Caco-2 (cell line): ENCODE results near the gene SYCP2L. TPM values are rescaled to one million over a fixed set of nuclear protein-coding genes. Genes with fewer than 3 reads are reported as not detected.

Experiments
- BruUV-seq: library from RNA; stranded (reverse); fragments of 400-500 nt; replicated peaks from 2 replicates; lab custom pipeline; 2021; lab: Mats Ljungman, UMichigan
- CTCF ChIA-PET: fragments of 300-600 bp; sonication (Branson Sonifier 250); formaldehyde crosslinking; loops from one replicate; lab custom pipeline; 2022; ENCODE audit warnings: antibody characterized with exemption; lab: Charles Lee
- POLR2A ChIA-PET: fragments of 300-600 bp; sonication (Branson Sonifier 250); formaldehyde crosslinking; loops from one replicate; lab custom pipeline; 2022; ENCODE audit warnings: antibody characterized with exemption; lab: Charles Lee
- DNase-seq, 2 experiments: peaks; one replicate each; pipeline versions ENCODE4 v3.0.0 to v3.0.0-alpha.2; 2020 to 2022
- H3K27me3 ChIP-seq: replicated peaks from 2 replicates; pipeline ENCODE4 v1.6.0; 2011; ENCODE audit warnings: low read length; ENCODE audit not compliant: control insufficient read depth, insufficient read depth
- H3K36me3 ChIP-seq: 2 replicates; pipeline ENCODE4 v1.5.1; 2011; ENCODE audit warnings: low read length; ENCODE audit not compliant: control insufficient read depth, insufficient read depth
- H3K4me1 ChIP-seq: fragments of 250-450 bp; sonication (Bioruptor Pico); 2 replicates; pipeline ENCODE4 v1.5.1; 2020; ENCODE audit warnings: mild to moderate bottlenecking
- H3K4me3 ChIP-seq: 2 replicates; pipeline ENCODE4 v1.5.1; 2011; ENCODE audit warnings: low read depth, mild to moderate bottlenecking, control low read depth, low read length
- H3K9me3 ChIP-seq: fragments of 250-450 bp; sonication (Bioruptor Pico); 2 replicates; pipeline ENCODE4 v1.5.1; 2020; ENCODE audit warnings: mild to moderate bottlenecking, moderate library complexity
- H3K27ac Mint-ChIP-seq: one replicate; pipeline ENCODE4 v1.8.0; 2022; ENCODE audit warnings: mixed read lengths; ENCODE audit not compliant: unreplicated experiment
- H3K27me3 Mint-ChIP-seq: one replicate; pipeline ENCODE4 v1.8.0; 2022; ENCODE audit warnings: mixed read lengths; ENCODE audit not compliant: insufficient read depth, unreplicated experiment
- H3K36me3 Mint-ChIP-seq: one replicate; pipeline ENCODE4 v1.8.0; 2022; ENCODE audit warnings: mild to moderate bottlenecking, mixed read lengths; ENCODE audit not compliant: insufficient read depth, unreplicated experiment
- H3K4me1 Mint-ChIP-seq: one replicate; pipeline ENCODE4 v1.8.0; 2022; ENCODE audit warnings: low read depth, mixed read lengths; ENCODE audit not compliant: unreplicated experiment
- H3K4me3 Mint-ChIP-seq: one replicate; pipeline ENCODE4 v1.8.0; 2022; ENCODE audit warnings: mild to moderate bottlenecking, moderate library complexity, mixed read lengths; ENCODE audit not compliant: unreplicated experiment
- H3K9me3 Mint-ChIP-seq: one replicate; pipeline ENCODE4 v1.8.0; 2022; ENCODE audit warnings: mixed read lengths; ENCODE audit not compliant: unreplicated experiment
- CTCF ChIP-seq, 2 experiments: fragments of 200-600 bp in 1 of 2; IDR thresholded peaks; 1 replicate in 1 of 2; 2 replicates in 1 of 2; pipeline versions ENCODE4 v1.5.1 to v1.8.0; 2011 to 2022; ENCODE audit warnings: antibody characterized with exemption in 1 of 2, control low read depth in 1 of 2, inconsistent platforms in 1 of 2, low read depth in 1 of 2, low read length in 1 of 2, mild to moderate bottlenecking in 1 of 2, moderate library complexity in 1 of 2; ENCODE audit not compliant: insufficient read depth in 1 of 2, severe bottlenecking in 1 of 2, unreplicated experiment in 1 of 2
- intact Hi-C: fragments of 100-400 bp; cut with micrococcal nuclease; formaldehyde crosslinking; loops from one replicate; pipeline ENCODE4 v1.10.0; 2022; ENCODE audit not compliant: unreplicated experiment
- total RNA-seq: library from RNA; stranded (reverse); gene quantifications from 2 replicates; pipeline ENCODE4 v1.2.3, GENCODE V29; 2022

SYCP2L gene
- total RNA-seq, 1 experiment from 2014 or later, result 0.20 TPM

- H3K27ac Mint-ChIP-seq, result no peak overlapping the region
- DNase-seq, result no peak
- Histone ChIP-seq H3K4me3 (no peak overlapping the region), H3K4me1 (no peaks in the 10 kb centered on the region), H3K36me3 (no peaks in the 10 kb centered on the region), H3K9me3 (peaks cover 11% of the 10 kb centered on the region), H3K27me3 (no peaks in the 10 kb centered on the region)
- BruUV-seq, result no TSS peak
- H3K4me3 Mint-ChIP-seq, result no peak overlapping the region
- peaks cover 7% of the 10 kb centered on the region for H3K4me1 Mint-ChIP-seq
- H3K9me3 Mint-ChIP-seq, result peaks cover 28% of the 10 kb centered on the region
- H3K27me3 Mint-ChIP-seq, result no peaks in the 10 kb centered on the region
- ChIA-PET CTCF (interaction anchor here (0.6 to 1.2 kb wide), 3 partner anchors 73 to 105 kb away, joined by 3 to 8 read pairs (median 4); no protein-coding TSS in a partner anchor), POLR2A (no interaction called here)
- TF ChIP-seq CTCF (IDR thresholded peaks at IDR 0.05; ENCODE audit: insufficient read depth in 1 of 2, low read depth in 1 of 2, low read length in 1 of 2, severe bottlenecking in 1 of 2, unreplicated experiment in 1 of 2), result no peak
- no peaks in the 10 kb centered on the region for H3K36me3 Mint-ChIP-seq
- intact Hi-C loops, result loop anchor here (2.0 kb wide), 1 partner anchor 44 kb away; no protein-coding TSS in a partner anchor
Measured at GRCh38 chr6:10962673-10963072, 75.8 kb downstream of the SYCP2L start.

GRCh38 chr6:10963113-10963512 is 76.3 kb downstream of the SYCP2L start:
- Histone ChIP-seq H3K9me3 (peaks cover 11% of the 10 kb centered on the region), H3K27me3 (no peaks in the 10 kb centered on the region), H3K4me3 (no peak overlapping the region), H3K4me1 (no peaks in the 10 kb centered on the region), H3K36me3 (no peaks in the 10 kb centered on the region)
- no peak overlapping the region for H3K27ac Mint-ChIP-seq
- CTCF ChIA-PET, result interaction anchor here (0.6 to 1.2 kb wide), 3 partner anchors 73 to 104 kb away, joined by 3 to 8 read pairs (median 4); no protein-coding TSS in a partner anchor
- TF ChIP-seq CTCF (IDR thresholded peaks at IDR 0.05; ENCODE audit: insufficient read depth in 1 of 2, low read depth in 1 of 2, low read length in 1 of 2, severe bottlenecking in 1 of 2, unreplicated experiment in 1 of 2), result no peak
- peaks cover 33% of the 10 kb centered on the region for H3K9me3 Mint-ChIP-seq
- DNase-seq, result no peak
- intact Hi-C loops, result loop anchor here (2.0 kb wide), 1 partner anchor 44 kb away; no protein-coding TSS in a partner anchor
- no peaks in the 10 kb centered on the region for H3K27me3 Mint-ChIP-seq
- H3K36me3 Mint-ChIP-seq, result no peaks in the 10 kb centered on the region
- H3K4me3 Mint-ChIP-seq, result no peak overlapping the region
- peaks cover 7% of the 10 kb centered on the region for H3K4me1 Mint-ChIP-seq
- BruUV-seq, result no TSS peak
- POLR2A ChIA-PET, result no interaction called here

- Histone ChIP-seq H3K36me3 (no peaks in the 10 kb centered on the region), H3K27me3 (no peaks in the 10 kb centered on the region), H3K9me3 (peaks cover 11% of the 10 kb centered on the region), H3K4me1 (no peaks in the 10 kb centered on the region), H3K4me3 (no peak overlapping the region)
- Mint-ChIP-seq H3K4me1 (peaks cover 7% of the 10 kb centered on the region), H3K4me3 (no peak overlapping the region), H3K27ac (no peak overlapping the region), H3K9me3 (peaks cover 27% of the 10 kb centered on the region), H3K27me3 (no peaks in the 10 kb centered on the region), H3K36me3 (no peaks in the 10 kb centered on the region)
- CTCF ChIA-PET, result no interaction called here
- TF ChIP-seq CTCF (IDR thresholded peaks at IDR 0.05; ENCODE audit: insufficient read depth in 1 of 2, low read depth in 1 of 2, low read length in 1 of 2, severe bottlenecking in 1 of 2, unreplicated experiment in 1 of 2), result no peak
- intact Hi-C loops, result no loop called here
- no peak for DNase-seq
- no TSS peak for BruUV-seq
- POLR2A ChIA-PET, result no interaction called here
Measured at GRCh38 chr6:10964684-10965083, 77.8 kb downstream of the SYCP2L start.
